HG03342 (cell line): ENCODE measurements around the gene PGR.
"Not testable (repeated sequence)": the region's sequence is repeated elsewhere in the genome, so short reads cannot be mapped to it uniquely, and the experiment has no call there.

Experiments used
- ATAC-seq: cut with Tn5 transposase; IDR thresholded peaks from one replicate; pipeline ENCODE4 v1.9.1; 2021; ENCODE audit warnings: mild to moderate bottlenecking, moderate library complexity; ENCODE audit not compliant: unreplicated experiment

Gene PGR

DNA sequence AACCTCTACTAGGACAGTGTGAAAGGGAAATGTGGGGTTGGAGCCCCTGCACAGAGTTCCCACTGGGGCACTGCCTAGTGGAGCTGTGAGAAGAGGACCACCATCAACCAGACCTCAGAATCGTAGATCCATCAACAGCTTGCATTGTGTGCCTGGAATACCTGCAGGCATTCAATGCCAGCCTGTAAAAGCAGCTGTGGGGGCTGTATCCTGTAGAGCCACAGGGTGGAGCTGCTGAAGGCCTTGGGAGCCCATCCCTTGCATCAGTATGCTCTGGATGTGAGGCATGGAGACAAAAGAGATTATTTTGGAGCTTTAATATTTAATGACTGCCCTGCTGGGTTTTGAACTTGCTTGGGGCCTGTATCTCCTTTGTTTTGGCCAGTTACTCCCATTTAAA lies 46.3 kb downstream of the PGR start:
- ATAC-seq: no peak

DNA sequence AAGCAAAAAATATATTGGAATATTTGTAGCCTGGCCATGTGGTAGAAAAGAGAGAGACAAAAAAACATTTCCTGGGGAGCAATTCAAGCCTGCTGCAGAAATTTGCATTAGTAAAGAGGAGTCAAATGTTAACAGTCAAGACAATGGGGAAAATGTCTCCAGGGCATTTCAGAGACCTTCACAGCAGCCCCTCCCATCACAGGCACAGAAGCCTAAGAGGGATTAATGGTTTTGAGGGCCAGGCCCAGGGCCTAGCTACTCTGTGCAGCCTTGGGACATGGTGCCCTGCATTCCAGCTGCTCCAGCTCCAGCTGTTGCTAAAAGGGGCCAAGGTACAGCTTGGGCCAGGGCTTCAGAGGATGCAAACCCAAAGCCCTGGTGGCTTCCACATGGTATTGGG lies 46.8 kb downstream of the PGR start:
- ATAC-seq: no peak

DNA sequence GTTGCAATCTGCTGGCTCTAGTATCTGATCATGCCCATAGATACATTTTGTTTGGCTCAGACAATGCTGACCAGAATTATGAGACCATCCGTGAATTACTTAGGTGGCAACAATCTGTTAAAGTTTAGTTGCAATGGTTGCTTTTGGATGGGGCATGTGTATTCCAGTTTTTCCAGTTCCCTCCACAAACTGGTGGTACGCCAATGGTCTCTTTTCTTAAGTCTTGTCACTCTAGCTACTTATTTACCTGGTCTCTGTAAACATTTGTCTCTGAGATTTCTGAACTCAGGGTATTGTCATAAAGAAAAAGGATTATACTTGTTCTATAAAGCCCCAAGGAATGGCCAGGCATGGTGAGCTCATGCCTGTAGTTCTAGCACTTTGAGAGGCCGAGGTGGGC lies 65.9 kb downstream of the PGR start:
- ATAC-seq: no peak

DNA sequence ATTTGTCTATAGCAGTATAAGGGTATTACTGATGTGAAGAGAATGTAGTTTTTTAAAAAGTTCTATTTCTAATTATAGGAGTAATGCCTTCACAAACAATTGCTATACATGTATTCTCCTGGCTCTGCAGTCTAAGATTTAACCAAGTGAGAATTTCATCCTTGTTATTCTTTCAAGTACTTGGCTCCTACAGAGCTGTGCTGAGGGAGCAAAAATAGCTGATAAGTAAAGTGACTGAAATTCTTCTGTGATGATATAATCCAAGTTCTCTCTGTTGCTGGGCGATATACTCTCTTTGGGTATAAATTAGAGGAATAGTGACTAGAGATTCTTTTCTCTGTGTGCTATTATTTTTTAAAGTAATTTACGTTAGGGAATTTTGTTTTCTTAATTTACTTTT lies 68.0 kb downstream of the PGR start:
- ATAC-seq: no peak

DNA sequence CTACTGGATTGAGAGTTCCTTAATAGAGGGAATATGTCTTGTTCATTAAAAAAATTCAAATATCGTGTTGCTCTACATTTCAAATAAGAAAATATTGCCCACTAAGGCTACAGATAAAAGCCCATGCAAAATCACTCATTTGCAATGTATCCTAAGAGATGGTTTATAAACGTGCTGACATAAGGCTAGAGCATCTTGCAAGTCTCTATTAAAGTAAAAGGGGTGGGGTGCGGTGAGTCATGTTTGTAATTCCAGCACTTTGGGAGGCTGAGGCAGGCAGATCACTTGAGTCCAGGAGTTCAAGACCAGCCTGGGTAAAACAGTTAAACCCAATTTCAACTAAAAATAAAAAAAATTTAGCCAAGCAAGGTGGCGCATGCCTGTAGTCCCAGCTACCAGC lies 70.3 kb downstream of the PGR start:
- ATAC-seq: no peak

DNA sequence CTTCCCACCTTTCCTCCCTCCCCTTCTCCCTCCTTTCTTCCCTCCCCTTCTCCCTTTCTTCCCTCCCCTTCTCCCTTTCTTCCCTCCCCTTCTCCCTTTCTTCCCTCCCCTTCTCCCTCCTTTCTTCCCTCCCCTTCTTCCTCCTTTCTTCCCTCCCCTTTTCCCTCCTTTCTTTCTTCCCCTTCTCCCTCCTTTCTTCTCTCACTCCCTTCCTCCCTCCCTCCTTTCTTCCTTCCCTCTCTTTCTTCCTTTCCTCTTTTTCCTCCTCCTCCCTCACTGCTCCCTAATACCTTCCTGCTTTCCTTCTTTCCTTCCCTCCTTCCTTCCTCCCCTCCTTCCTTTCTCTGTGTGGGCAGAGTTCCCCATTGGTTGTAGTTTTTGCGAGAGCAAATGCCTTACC lies 76.1 kb downstream of the PGR start:
- ATAC-seq: no peak

DNA sequence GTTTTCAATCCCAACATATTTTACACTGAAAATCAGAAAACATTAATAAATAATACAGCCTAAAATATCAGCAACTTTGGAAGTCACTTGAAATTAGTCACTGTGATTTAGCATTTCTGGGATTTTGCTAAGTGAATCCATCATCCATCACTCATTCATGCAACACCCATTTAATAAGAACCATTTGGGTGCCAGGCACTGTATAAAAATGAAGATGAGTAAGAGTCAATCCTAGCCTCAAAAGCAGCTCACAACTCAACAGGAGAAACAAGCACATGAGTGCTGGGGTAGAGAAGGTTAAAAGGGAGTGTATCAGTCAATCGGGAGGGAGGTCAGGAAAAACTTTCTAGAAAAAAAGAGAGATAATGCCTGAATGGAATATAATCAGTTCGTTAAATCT lies 77.9 kb downstream of the PGR start:
- no peak for ATAC-seq

DNA sequence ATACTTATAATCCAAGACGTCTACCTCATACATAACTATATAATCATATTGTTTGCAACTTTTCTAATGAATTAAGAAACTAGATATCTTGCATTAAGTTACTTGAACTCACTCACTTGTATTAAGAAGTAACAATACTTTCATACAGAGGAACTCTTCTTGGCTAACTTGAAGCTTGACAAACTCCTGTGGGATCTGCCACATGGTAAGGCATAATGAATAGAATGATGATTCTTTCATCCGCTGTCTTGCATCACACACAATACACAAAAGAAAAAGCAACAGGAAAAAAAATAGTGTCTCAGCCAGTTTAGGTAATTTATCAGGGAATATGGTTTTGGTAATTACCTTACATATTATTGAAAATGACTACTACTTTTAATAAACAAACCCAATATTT lies 79.8 kb downstream of the PGR start:
- ATAC-seq: no peak

DNA sequence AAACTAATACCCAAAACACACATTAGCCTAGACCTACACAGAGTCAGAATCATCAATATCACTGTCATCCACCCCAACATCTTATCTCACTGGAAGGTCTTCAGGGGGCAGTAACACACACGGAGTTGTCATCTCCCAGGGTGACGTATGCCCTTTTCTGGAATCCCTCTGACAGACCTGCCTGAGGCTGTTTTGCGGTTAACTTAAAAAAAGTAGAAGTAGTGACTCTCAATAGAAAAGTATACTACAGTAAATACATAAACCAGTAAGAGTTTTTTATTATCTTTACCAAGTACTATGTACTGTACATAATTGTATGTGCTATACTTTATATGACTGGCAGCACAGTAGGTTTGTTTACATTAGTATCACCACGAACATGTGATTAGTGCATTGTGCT lies 80.5 kb downstream of the PGR start:
- ATAC-seq: no peak

DNA sequence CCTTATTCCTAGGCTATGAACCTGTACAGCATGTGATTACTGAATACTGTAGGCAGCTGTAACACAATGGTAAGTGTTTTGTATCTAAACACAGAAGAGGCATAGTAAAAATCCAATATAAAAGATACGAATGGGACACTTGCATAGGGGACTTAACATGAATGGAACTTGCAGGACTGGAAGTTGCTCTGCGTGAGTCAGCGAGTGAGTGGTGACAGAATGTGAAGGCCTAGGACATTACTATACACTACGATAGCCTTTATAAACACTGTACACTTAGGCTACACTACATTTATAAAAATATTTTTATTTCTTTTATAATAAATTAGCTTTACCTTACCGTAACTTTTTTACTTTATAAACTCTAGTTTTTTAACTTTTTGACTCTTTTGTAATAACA lies 81.1 kb downstream of the PGR start:
- no peak for ATAC-seq

DNA sequence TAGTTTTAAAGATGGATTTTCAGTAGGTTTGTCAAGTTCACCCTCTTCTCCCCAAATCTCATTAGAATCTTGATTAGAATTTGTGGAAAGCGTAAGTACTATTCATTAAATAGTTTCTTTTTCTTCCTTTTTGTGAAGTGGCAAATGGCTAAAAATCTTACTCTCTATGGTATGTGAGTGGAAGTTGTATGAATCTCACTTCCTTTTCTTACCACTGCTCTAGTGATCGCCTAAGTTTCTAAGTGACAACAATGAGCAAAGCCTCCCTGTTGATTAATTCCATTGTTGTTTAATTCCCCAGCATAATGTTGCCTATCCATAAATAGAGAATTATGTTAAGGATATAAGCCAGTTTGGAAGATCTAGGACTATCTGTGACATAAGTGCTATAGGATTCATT lies 82.7 kb downstream of the PGR start:
- no peak for ATAC-seq

DNA sequence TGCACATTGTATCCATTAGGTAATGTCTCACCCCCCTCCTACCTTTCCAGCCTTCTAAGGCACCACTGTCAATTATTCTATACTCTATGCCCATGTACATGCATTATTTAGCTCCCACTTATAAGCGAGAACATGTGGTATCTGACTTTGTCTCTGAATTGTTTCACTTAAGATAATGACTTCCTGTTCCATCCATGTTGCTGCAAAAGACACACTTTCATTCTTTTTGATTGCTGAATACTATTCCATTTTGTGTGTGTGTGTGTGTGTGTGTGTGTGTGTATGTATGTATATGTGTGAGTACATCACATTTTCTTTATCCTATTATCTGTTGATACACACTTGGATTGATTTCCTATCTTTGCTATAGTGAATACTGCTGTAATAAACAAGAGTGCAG lies 84.2 kb downstream of the PGR start:
- no peak for ATAC-seq

DNA sequence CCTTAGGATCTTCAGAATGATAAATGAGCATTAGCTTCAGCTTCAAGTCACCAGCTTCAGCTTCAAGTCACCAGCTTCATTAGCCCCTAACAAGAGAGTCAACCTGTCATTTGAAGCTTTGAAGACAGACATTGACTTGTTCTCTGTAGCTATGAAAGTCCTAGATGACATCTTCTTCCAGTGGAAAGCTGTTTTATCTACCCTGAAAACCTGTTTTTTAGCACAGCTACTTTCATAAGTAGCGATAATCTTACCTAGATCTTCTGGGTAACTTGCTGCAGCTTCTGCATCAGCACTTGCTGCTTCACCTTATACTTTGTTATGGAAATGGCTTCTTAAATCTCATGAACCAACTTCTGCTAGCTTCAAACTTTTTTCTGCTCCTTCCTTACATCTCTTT lies 85.7 kb downstream of the PGR start:
- ATAC-seq: no peak

DNA sequence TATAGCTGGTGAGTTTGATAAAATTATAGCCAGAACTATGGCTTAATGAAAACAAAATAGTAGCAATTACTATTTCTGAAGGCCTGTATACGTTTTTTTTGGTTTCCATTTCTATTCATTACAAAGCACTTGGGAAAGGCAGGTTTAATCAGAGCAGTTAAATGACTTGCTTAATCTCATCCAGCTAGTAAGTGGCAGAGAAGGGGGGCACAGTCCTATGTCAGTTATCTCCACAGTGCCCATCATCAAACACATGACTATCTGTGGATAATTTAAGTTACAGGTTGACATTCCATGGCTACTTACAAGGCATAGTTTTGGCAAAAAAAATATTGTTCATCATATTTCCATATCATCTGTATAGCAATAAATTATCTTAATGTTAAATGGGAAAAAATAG lies 93.7 kb downstream of the PGR start:
- no peak for ATAC-seq

DNA sequence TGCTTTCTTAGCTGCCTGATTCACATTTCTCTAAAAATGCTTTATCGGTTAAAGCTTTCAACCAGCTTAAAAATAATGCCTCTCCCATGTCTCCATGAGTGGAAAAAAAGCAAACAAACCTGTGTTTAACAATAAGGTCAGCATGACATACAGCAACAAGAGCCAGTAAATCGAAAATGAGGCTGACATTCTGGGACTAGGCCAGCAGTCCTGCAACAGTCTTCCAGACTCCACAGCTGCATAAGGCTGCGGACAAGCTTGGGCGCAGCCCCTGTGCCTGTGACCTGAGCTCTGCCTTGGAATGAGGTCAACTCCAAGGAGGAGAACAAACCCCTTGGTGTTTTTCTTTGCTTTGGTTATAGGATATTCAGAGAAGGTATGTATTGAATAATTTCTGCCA lies 95.5 kb downstream of the PGR start:
- ATAC-seq: no peak

DNA sequence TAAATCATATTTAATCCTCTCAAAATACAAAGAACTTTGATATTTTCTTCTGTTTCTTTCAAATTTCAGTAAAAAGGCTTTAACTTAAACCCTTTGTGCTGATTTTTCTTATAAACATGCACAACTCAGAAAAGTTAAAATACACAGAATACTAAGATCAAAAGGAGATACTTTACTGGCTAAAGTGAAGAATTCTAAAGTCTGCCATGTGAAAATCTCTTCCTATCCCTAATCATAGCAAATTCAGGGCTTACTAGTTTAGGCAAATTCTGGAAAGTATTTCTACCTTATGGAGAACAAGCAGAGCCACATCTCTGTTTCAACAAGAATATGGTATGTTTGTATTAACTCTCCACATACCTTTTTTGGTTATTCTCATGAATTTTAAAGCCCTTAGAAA lies 96.6 kb downstream of the PGR start:
- ATAC-seq: no peak

DNA sequence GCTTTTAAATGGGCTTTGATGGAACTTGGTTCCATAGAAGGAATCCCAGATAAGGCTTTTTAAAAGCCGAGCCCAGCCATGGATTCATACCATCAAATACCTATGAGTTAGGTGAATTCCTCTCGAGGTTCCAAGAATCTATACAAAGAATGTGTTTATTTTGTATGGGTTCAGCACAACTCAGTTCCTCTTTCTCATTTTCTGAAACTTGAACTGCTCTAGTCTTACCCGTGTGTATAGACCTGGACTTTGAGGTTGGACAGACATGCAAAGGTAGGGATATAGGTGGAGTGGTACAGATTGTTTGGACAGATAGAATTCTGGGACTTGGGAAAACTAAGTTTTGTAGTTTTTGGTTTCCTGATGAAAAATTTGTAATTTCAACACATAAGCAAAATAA lies 97.9 kb downstream of the PGR start:
- ATAC-seq: no peak

DNA sequence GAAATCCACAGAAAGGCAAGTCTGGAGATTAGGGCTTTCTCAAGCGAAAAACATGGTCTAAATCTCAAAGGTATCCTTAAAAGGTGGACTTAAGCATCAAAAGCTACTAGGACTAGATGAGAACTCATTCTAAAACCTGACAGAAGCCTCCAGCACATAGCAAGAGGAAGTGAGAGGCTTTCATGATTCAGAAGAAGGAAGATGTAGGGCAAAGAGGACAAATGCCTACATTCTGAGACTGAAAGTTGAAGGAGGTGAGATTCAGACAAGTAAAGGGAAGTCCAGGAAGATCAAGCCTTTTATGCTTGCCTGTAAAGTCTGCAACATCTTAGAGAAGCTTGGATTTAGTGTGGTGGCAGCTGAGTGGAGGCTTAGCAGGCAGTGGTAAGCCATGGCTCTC lies 98.9 kb downstream of the PGR start:
- peak; percentile 67 for ATAC-seq

DNA sequence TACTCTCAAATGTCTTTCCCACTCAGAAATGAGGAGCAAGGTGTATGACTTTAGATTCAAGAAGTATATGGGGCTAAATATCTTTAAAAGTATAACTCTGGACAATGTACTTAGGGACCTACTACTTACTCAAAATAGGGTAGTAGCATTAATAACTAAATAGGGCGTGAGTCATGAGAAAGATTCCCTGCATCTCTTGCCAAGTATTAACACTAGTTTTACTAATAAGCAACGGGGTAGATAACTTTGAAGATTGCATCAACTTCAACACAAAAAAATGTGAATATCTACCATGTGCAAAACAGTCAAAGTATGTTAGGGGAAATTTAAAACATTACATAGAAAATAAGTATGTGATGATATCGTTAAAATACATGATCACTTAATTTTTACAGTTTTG lies 99.6 kb downstream of the PGR start:
- ATAC-seq: no peak

DNA sequence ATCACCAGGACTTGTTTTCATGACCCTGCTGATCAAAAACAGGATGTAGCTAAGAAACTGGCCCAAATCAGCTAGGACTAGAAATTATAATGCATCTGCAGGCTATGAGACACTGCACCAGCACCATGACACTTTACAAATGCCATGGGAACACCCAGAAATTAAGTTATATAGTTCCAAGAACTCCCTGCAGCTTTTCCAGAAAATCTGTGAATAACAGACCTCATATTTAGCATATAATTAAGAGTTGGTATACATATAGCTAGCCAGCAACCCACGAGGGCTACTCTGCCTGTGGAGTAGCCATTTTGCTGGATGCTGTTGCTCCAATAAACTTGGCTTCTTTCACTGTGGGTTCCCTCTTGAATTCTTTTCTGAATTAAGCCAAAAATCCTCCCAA lies 101.0 kb downstream of the PGR start:
- ATAC-seq: no peak

DNA sequence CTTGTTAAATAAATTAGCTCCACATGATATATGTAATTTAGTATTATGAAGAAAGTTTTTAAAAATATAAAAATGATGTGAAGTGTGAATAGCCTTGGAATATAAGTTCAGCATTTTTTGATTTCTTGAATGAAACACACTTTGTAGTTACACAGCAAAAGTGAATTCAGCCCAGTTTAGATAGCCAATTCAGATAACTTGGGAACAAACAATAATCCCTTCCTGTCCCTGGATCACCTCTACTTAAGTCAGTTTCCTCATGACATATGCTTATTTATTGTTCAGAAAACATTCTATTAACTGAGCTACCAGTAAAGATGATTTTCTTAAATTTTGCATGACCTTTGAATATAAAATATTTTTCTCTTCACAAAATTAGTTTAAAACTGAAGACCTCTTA lies 107.4 kb downstream of the PGR start:
- no peak for ATAC-seq

DNA sequence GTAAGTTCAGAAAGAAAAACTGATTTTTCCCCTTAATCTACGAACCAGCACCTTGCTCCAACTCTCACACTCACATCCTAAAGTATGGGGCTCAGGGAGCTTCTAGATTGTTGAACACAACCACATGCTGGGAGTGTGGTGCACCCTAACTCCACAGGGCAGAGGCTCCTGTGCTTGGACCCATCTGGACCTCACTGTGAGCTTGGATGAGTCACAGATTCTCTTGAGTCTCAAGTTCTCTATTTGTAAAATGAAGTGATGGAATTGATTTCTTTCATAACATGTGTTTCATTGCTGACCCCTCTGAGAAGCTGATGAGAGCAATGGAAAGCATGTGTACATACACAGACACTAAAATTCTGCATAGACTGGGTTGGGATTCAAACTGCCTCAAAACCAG lies 109.7 kb downstream of the PGR start:
- ATAC-seq: no peak

DNA sequence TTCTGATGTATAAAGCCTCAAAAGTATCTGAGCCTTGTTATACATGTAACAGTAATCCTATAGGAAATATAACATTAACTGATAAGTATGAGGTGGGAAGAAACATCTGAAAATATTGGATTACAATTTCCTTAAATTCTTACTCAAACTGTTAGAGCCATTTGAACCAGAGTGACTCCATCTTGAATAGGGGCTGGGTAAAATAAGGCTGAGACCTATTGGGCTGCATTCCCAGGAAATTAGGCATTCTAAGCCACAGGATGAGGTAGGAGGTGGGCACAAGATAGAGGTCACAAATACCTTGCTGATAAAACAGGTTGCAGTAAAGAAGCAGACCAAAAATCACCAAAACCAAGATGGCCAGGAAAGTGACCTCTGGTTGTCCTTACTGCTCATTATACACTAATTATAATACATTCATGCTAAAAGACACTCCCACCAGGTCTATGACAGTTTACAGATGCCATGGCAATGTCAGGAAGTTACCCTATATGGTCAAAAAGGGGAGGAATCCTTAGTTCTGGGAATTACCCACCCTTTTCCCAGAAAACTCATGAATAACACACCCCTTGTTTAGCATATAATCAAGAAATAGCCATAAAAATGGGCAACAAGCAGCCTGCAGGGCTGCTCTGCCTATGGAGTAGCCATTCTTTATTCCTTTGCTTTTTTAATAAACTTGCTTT lies 114.9 kb downstream of the PGR start:
- ATAC-seq: no peak

DNA sequence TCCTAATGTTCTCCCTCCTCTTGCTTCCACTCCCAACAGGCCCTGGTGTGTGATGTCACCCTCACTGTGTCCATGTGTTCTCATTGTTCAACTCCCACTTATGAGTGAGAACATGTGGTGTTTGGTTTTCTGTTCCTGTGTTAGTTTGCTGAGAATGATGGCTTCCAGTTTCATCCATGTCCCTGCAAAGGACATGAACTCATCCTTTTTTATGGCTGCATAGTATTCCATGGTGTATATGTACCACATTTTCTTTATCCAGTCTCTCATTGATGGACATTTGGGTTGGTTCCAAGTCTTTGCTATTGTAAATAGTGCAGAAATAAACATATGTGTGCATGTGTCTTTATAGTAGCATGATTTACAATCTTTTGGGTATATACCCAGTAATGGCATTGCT lies 115.9 kb downstream of the PGR start:
- not testable (repeated sequence) for ATAC-seq
